Skeletal muscle satellite cell (primary cell): ENCODE results near the gene SMARCD2.
"Not testable (repeated sequence)": the region's sequence is repeated elsewhere in the genome, so short reads cannot be mapped to it uniquely, and the experiment has no call there.

Experiments used
- H3K27me3 ChIP-seq: 2 replicates; pipeline ENCODE4 v1.7.0; 2013; ENCODE audit warnings: low read length; ENCODE audit not compliant: control insufficient read depth, insufficient read depth
- H3K36me3 ChIP-seq: 2 replicates; pipeline ENCODE4 v1.7.0; 2013; ENCODE audit warnings: mild to moderate bottlenecking, control low read depth, low read length; ENCODE audit not compliant: insufficient read depth
- H3K4me1 ChIP-seq: 2 replicates; pipeline ENCODE4 v1.7.0; 2013; ENCODE audit warnings: low read length; ENCODE audit not compliant: control insufficient read depth, insufficient read depth
- H3K4me2 ChIP-seq: 2 replicates; pipeline ENCODE4 v1.7.0; 2013; ENCODE audit warnings: mild to moderate bottlenecking, low read length
- H3K4me3 ChIP-seq: 2 replicates; pipeline ENCODE4 v1.7.0; 2013; ENCODE audit warnings: low read length
- H3K9ac ChIP-seq: 2 replicates; pipeline ENCODE4 v1.7.0; 2013; ENCODE audit warnings: mild to moderate bottlenecking, low read depth, low read length, moderate library complexity
- H3K9me3 ChIP-seq: replicated peaks from 2 replicates; pipeline ENCODE4 v1.7.0; 2013; ENCODE audit warnings: mild to moderate bottlenecking, control low read depth, low read length

Gene SMARCD2

DNA sequence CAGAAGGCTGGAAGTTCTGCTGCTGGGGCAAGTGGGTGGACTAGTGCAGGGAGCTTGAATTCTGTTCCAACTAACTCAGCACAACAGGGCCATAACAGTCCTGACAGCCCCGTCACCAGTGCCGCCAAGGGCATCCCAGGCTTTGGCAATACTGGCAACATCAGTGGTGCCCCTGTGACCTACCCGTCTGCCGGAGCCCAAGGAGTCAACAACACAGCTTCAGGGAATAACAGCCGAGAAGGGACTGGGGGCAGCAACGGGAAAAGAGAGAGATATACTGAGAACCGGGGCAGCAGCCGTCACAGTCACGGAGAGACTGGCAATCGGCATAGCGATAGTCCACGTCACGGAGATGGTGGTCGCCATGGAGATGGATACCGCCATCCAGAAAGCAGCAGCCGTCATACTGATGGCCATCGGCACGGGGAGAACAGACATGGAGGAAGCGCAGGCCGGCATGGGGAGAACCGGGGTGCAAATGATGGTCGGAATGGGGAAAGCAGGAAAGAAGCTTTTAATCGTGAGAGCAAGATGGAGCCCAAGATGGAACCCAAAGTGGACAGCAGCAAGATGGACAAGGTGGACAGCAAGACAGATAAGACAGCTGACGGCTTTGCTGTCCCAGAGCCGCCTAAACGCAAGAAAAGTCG, 24.6 kb downstream of the SMARCD2 start:
- H3K9ac ChIP-seq = no peak overlapping the region
- peaks cover 96% of the 10 kb centered on the region for H3K36me3 ChIP-seq
- H3K4me1 ChIP-seq = peaks cover 7% of the 10 kb centered on the region
- no peaks in the 10 kb centered on the region for H3K27me3 ChIP-seq
- no peaks in the 10 kb centered on the region for H3K9me3 ChIP-seq
- H3K4me3 ChIP-seq = no peak overlapping the region
- no peak overlapping the region for H3K4me2 ChIP-seq

DNA sequence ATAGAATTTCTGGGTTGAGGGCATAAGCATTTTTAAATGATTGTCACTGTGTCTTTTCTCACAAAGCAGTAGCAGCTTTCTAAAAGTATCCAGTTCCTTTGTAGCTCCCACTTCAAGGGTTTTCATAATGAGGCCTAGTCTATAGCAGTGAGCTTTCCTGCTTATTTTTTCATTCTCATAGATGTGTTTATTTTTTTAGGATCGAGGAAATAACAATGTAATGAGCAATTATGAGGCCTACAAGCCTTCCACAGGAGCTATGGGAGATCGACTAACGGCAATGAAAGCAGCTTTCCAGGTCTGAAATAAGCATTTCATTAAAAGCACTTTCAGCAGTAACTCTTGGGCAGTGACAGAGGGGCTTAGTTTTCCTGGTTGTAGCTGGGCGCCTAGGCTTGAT, 25.8 kb downstream of the SMARCD2 start:
- no peaks in the 10 kb centered on the region for H3K9me3 ChIP-seq
- no peak overlapping the region for H3K9ac ChIP-seq
- no peak overlapping the region for H3K4me3 ChIP-seq
- no peaks in the 10 kb centered on the region for H3K27me3 ChIP-seq
- no peak overlapping the region for H3K4me2 ChIP-seq
- peaks cover 93% of the 10 kb centered on the region for H3K36me3 ChIP-seq
- H3K4me1 ChIP-seq = peaks cover 7% of the 10 kb centered on the region

GRCh38 chr17:63816123-63816522, 26.4 kb downstream of the SMARCD2 start:
- no peaks in the 10 kb centered on the region for H3K9me3 ChIP-seq
- peaks cover 7% of the 10 kb centered on the region for H3K4me1 ChIP-seq
- H3K9ac ChIP-seq = no peak overlapping the region
- H3K4me2 ChIP-seq = no peak overlapping the region
- H3K36me3 ChIP-seq = peaks cover 93% of the 10 kb centered on the region
- H3K27me3 ChIP-seq = no peaks in the 10 kb centered on the region
- H3K4me3 ChIP-seq = no peak overlapping the region

DNA sequence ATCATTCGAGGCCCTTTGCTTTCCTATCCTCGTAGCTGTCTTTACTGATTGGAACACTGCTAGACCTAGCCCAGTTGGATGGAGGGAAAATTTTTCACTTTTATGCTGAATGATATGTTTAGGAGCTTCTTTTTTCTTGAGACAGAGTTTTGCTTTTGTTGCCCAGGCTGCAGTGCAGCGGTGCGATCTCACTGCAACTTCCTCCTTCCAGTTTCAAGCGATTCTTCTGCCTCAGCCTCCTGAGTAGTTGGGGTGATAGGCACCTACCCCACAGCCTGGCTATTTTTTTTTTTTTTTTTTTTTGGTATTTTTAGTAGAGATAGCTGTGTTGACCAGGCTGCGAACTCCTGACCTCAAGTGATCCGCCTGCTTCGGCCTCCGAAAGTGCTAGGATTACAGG, 32.5 kb downstream of the SMARCD2 start:
- H3K36me3 ChIP-seq = peaks cover 92% of the 10 kb centered on the region
- no peaks in the 10 kb centered on the region for H3K4me1 ChIP-seq
- no peaks in the 10 kb centered on the region for H3K27me3 ChIP-seq
- H3K9me3 ChIP-seq = no peaks in the 10 kb centered on the region
- no peak overlapping the region for H3K9ac ChIP-seq
- H3K4me3 ChIP-seq = no peak overlapping the region
- no peak overlapping the region for H3K4me2 ChIP-seq

GRCh38 chr17:63805591-63805990, 36.9 kb downstream of the SMARCD2 start:
- no peak overlapping the region for H3K4me3 ChIP-seq
- H3K36me3 ChIP-seq = peaks cover 87% of the 10 kb centered on the region
- no peaks in the 10 kb centered on the region for H3K4me1 ChIP-seq
- H3K27me3 ChIP-seq = no peaks in the 10 kb centered on the region
- H3K4me2 ChIP-seq = no peak overlapping the region
- H3K9ac ChIP-seq = no peak overlapping the region
- no peaks in the 10 kb centered on the region for H3K9me3 ChIP-seq

DNA sequence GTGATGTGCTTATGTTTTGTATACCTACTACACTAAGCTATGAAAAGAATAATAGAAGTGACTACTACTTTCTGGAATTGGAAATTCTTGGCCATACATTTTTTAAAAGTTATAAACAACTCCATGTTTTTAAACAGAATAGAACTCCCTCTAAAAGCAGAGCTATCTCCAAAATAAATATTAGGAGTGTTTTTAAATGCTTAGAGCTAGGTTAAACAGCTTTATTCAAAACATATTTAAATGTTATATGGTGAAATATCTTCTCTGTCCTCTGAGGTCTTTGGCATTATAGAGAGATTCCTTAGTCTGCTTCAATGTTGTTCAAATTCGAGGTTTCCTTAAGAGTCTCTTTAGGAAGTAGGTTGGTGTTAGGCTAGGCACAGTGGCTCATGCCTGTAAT, 38.2 kb downstream of the SMARCD2 start:
- no peak overlapping the region for H3K9ac ChIP-seq
- H3K9me3 ChIP-seq = no peaks in the 10 kb centered on the region
- no peaks in the 10 kb centered on the region for H3K27me3 ChIP-seq
- peaks cover 88% of the 10 kb centered on the region for H3K36me3 ChIP-seq
- no peaks in the 10 kb centered on the region for H3K4me1 ChIP-seq
- H3K4me2 ChIP-seq = no peak overlapping the region
- H3K4me3 ChIP-seq = no peak overlapping the region

DNA sequence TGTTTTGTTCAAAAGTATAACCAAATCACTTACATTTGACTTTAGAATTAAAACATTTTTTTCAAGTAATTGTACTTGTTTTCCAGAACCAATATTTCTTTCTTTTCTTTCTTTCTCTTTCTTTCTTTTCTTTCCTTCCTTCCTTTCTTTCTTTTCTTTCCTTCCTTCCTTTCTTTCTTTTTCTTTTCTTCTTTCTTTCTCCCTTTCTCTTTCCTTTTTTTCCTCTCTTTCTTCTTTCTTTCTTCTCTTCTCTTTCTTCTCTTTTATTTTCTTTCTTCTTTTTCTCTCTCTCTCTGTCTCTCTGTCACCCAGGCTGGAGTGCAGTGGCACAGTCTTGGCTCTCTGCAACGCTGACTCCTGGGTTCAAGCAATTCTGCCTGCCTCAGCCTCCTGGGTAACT, 41.7 kb downstream of the SMARCD2 start:
- Histone ChIP-seq H3K4me3 (no peak overlapping the region), H3K27me3 (no peaks in the 10 kb centered on the region), H3K4me2 (no peak overlapping the region), H3K36me3 (peaks cover 89% of the 10 kb centered on the region), H3K9me3 (no peaks in the 10 kb centered on the region), H3K4me1 (no peaks in the 10 kb centered on the region), H3K9ac (no peak overlapping the region)

- Histone ChIP-seq H3K4me2 (no peak overlapping the region), H3K4me1 (no peaks in the 10 kb centered on the region), H3K36me3 (peaks cover 86% of the 10 kb centered on the region), H3K9ac (no peak overlapping the region), H3K27me3 (no peaks in the 10 kb centered on the region), H3K9me3 (no peaks in the 10 kb centered on the region), H3K4me3 (no peak overlapping the region)
Observed at GRCh38 chr17:63798572-63799106, 43.8 kb downstream of the SMARCD2 start.

DNA sequence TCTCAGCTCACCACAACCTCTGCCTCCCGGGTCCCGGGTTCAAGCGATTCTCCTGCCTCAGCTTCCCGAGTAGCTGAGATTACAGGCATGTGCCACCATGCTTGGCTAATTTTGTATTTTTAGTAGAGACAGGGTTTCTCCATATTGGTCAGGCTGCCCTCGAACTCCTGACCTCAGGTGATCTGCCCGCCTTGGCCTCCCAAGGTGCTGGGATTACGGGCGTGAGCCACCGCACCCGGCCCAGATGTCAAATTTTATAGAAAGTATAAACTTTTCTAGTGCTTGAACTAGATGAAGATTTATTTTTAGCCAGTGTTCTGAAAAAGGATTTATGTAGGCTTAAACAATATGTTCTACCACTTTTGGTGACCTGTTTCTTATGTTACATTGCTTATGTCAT, 46.1 kb downstream of the SMARCD2 start:
- not testable (repeated sequence) for H3K9ac ChIP-seq, H3K9me3 ChIP-seq, H3K4me1 ChIP-seq, H3K4me3 ChIP-seq, H3K4me2 ChIP-seq, H3K27me3 ChIP-seq
- peaks cover 90% of the 10 kb centered on the region for H3K36me3 ChIP-seq

DNA sequence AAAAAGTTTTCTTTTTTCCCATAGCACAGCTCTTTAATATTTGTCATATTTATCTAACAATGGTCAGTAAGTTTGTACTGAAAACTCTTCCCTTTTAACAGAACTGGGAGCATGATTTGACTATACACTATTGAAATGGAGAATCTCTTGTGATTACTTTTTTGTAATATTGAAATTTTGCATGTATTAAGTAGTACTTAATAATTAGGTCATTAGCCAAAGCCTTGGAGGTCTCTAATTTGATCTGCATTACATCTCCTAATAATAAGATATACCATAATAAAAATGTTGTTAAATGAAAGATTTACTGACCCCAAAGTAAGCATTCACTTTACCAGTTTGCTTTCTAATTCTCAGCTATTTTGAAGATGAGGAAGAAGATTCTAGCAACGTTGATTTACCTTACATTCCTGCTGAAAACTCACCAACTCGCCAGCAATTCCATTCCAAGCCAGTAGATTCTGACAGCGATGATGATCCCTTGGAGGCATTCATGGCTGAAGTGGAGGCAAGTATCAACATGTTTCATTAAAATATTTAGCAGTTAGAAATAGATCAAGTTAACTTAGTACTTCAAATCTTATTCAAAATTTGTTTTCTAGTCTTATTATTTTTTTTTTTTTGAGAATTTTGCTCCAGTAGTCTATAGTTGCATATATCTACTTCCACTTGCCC, 50.3 kb downstream of the SMARCD2 start:
- no peaks in the 10 kb centered on the region for H3K9me3 ChIP-seq
- no peaks in the 10 kb centered on the region for H3K4me1 ChIP-seq
- H3K36me3 ChIP-seq = peaks cover 73% of the 10 kb centered on the region
- H3K4me2 ChIP-seq = no peak overlapping the region
- no peaks in the 10 kb centered on the region for H3K27me3 ChIP-seq
- no peak overlapping the region for H3K9ac ChIP-seq
- H3K4me3 ChIP-seq = no peak overlapping the region

GRCh38 chr17:63790057-63790456, 52.4 kb downstream of the SMARCD2 start:
- Histone ChIP-seq H3K9ac (no peak overlapping the region), H3K4me2 (no peak overlapping the region), H3K36me3 (peaks cover 57% of the 10 kb centered on the region), H3K27me3 (no peaks in the 10 kb centered on the region), H3K4me3 (no peak overlapping the region), H3K9me3 (no peaks in the 10 kb centered on the region), H3K4me1 (peaks cover 11% of the 10 kb centered on the region)
